Astrocyte of the cerebellum (primary cell): ENCODE data around the gene ARL5A.
"Not testable (repeated sequence)": the region's sequence is repeated elsewhere in the genome, so short reads cannot be mapped to it uniquely, and the experiment has no call there.

Source experiments
- DNase-seq: peaks from one replicate; pipeline ENCODE4 v3.0.0-alpha.2; 2011; ENCODE audit warnings: low read depth
- H3K4me3 ChIP-seq: 2 replicates; pipeline ENCODE4 v1.5.1; 2011; ENCODE audit warnings: mild to moderate bottlenecking, low read depth, low read length, moderate library complexity
- in situ Hi-C: cut with HindIII; loops from 2 replicates; pipeline ENCODE4 v1.10.0; 2017; ENCODE audit warnings: low sequenced_read_pairs
- TF ChIP-seq, protein P1 (sequence below): IDR thresholded peaks from 2 replicates; pipeline ENCODE4 v1.5.1; 2012; ENCODE audit warnings: low read length, low read depth, moderate library complexity, mild to moderate bottlenecking; ENCODE audit errors: missing control alignments

The ARL5A gene, protein sequence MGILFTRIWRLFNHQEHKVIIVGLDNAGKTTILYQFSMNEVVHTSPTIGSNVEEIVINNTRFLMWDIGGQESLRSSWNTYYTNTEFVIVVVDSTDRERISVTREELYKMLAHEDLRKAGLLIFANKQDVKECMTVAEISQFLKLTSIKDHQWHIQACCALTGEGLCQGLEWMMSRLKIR

DNA sequence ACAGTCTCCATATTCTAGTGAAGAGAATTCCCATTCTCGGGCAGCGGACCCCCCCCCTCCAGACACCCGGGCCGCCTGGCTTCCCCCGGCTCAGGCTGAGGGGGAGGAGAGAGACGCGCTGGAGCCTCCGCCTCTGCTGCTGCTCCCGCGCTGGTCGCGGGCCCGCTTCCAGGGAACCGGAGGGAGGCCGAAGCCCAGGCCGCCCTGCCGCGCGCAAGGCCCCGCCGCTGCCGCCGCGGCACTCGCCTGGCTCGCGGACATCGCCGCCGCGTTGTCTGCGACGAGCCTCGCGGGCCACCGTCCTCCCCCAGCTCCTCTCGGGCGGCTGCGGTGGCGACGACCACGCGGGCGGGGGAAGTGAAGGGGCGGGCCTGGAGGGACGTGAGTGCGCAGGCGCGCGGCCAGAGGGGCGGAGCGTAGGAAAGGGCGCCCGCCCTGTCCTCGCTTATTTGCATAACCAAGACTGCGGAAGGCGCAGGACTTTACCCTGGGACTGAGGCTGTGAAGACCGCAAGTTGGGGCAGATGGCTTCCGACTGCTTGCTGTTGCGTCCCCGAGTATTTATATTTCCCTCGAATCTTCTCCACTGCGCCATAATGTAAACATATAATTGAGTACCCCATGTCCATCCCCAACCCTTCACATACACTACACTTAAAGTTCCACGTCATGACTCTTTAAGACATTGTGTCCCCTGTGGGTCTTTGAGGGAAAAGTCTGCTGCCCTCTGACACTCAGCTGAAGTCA lies at the start of gene ARL5A:
TSS of gene ARL5A (minus strand) at position 279 of the 747 bp plus-strand sequence. CDS start at position 34, 245 bp downstream.
- peak within 1 kb of the TSS; percentile 90 for H3K4me3 ChIP-seq
- DNase-seq: peak; percentile 87
- in situ Hi-C loops: no loop called here
- TF ChIP-seq, protein P1, sequence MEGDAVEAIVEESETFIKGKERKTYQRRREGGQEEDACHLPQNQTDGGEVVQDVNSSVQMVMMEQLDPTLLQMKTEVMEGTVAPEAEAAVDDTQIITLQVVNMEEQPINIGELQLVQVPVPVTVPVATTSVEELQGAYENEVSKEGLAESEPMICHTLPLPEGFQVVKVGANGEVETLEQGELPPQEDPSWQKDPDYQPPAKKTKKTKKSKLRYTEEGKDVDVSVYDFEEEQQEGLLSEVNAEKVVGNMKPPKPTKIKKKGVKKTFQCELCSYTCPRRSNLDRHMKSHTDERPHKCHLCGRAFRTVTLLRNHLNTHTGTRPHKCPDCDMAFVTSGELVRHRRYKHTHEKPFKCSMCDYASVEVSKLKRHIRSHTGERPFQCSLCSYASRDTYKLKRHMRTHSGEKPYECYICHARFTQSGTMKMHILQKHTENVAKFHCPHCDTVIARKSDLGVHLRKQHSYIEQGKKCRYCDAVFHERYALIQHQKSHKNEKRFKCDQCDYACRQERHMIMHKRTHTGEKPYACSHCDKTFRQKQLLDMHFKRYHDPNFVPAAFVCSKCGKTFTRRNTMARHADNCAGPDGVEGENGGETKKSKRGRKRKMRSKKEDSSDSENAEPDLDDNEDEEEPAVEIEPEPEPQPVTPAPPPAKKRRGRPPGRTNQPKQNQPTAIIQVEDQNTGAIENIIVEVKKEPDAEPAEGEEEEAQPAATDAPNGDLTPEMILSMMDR: no peak

DNA sequence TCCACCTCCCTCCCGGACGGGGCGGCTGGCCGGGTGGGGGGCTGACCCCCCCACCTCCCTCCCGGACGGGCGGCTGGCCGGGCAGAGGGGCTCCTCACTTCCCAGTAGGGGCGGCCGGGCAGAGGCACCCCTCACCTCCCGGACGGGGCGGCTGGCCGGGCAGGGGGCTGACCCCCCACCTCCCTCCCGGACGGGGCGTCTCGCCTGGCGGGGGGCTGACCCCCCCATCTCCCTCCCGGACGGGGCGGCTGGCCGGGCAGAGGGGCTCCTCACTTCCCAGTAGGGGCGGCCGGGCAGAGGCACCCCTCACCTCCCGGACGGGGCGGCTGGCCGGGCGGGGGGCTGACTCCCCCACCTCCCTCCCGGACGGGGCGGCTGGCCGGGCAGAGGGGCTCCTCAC lies 47.4 kb upstream of the ARL5A start:
- in situ Hi-C loops, H3K4me3 ChIP-seq, DNase-seq: not testable (repeated sequence)

DNA sequence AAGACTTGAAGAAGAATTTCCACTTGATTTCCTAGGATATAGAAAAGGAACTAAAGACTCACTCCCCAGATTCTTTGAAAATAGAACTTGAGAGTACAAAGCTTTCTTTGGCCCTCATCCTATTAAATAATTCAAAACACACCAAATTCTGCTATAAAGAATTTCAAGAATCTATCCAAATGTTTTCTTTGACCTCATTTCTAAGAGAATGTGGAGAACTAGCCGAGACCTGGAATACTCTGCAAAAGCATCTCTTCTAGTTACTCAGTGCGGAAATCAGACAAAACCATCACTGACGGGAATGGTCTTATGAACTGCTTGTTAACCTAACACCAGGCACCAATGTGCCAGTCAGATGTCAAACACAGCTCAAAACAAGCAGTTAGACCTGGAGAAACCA lies 44.2 kb upstream of the ARL5A start:
- no peak for DNase-seq

DNA sequence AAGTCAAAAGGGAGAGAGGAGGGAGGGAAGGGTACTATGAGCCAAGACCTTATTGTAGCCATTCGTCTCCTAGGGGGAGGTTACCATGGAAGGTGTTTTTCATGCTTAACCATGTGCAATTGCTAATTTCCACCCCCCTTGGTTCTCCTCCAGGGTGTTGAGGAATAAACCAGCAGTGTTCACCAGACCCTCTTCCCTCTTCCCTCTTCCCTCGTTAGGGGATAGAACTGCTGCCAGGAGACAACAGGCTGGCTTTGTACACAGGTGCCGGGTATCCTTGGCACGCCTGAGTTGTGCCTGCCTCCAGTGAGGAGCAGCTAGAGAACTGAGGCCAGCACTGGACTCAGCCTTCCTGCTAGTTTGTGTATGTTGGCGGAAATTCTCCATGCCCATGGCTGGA lies 41.1 kb upstream of the ARL5A start:
- no peak for DNase-seq
- TF ChIP-seq, protein P1: no peak
- in situ Hi-C loops: no loop called here

More for the DNA sequence above, 44.2 kb upstream of the ARL5A start:
- no peak overlapping the region for H3K4me3 ChIP-seq
- in situ Hi-C loops: no loop called here
- TF ChIP-seq, protein P1: no peak

DNA sequence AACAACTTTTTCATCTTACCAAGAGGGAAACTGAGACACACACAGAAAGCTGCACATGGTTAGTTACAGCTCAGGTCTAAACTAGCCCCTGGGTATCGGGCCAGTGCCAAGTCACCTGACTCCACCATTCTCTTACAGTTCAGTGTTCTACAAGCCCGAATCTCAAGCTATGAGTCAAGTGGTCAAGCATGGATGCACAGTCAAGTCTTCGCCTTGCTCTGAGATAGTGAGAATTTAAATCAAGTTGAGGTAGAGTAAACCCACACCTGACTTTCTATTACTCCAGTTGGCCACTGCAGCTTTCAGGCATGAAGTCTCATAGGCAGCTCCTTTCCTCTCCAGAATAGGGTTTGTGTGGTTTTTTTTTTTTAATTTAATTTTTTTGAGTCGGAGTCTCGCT lies 34.5 kb upstream of the ARL5A start:
- TF ChIP-seq, protein P1: no peak
- in situ Hi-C loops: no loop called here
- DNase-seq: no peak
- no peak overlapping the region for H3K4me3 ChIP-seq

More for the DNA sequence above, 41.1 kb upstream of the ARL5A start:
- H3K4me3 ChIP-seq: no peak overlapping the region

DNA sequence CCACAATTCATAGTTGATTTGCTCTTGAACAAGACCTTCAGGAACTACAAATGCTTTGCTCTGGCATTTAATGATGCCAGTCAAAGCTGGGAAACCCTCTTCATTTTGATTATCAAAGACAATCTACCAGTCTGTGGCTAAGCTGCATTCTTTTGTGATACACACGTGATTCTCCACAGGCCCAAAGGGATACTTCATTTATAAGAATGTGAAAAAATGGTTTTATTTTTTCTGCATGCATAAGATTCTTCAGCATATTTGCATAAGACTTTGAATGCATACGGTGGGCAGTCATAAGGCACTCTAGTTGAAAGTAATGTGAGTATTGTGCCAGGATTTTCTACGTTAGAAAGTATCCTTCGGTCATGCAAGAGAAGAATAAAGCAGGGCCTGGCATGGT lies 33.0 kb upstream of the ARL5A start:
- no peak for DNase-seq
- no peak overlapping the region for H3K4me3 ChIP-seq
- in situ Hi-C loops: no loop called here
- TF ChIP-seq, protein P1: no peak

DNA sequence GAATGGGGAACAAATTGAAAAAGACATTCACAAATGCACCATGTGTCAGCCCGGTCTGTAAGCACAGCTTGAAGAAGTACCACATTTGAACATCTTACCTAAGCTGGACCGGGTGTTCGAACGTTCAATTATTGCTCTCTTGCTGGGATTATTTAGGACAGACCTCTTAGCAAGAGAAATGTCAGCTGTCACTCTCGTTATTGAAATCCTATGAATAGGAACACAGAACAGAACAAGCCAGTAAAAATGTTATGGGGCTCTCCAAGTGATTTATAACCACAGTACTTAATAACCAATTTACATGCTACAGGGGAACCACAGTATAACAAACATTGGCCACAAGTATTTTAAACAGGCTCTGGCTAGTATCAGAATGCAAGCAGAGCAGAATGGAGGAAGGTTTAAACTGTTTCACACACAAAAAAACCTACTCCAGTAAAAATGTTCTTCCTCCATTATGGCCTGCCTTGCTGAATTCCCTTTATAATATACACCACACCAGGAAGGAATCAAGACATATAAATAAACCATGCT lies 32.5 kb upstream of the ARL5A start:
- H3K4me3 ChIP-seq: no peak overlapping the region
- in situ Hi-C loops: no loop called here
- DNase-seq: no peak
- TF ChIP-seq, protein P1: no peak
